ENCODE measurements around the gene TTC3.

GRCh38 chr21:37139902-37140301 lies 66.8 kb downstream of the TTC3 start:
- TF ChIP-seq GATA2 (IDR thresholded peaks at IDR 0.05; ENCODE audit: low read depth, low read length) (no peak), GATA3 (IDR thresholded peaks at IDR 0.05; ENCODE audit: low read depth, low read length) (no peak)
